WTC11 (cell line): ENCODE data around the gene TMEM59. TPM values are rescaled to one million over a fixed set of nuclear protein-coding genes. Genes with fewer than 3 reads are reported as not detected.

Source experiments
- ATAC-seq: fragments of 200-7000 bp; cut with Tn5 transposase; 2 replicates; pipeline ENCODE4 v1.10.0; 2021; ENCODE audit warnings: mild to moderate bottlenecking, moderate library complexity
- CTCF ChIA-PET: fragments of 300-600 bp; sonication (Branson Sonifier 250); formaldehyde crosslinking; loops from one replicate; lab custom pipeline; 2021; ENCODE audit warnings: antibody characterized with exemption; lab: Charles Lee
- POLR2A ChIA-PET: fragments of 350-600 bp; sonication (Branson Sonifier 250); formaldehyde crosslinking; loops from one replicate; lab custom pipeline; 2021; ENCODE audit warnings: antibody characterized with exemption; lab: Charles Lee
- DNase-seq: peaks from one replicate; pipeline ENCODE4 v3.0.0; 2021; ENCODE audit warnings: low spot score
- H3K27ac Mint-ChIP-seq: 2 replicates; pipeline ENCODE4 v1.8.0; 2021; ENCODE audit warnings: mixed read lengths
- H3K27me3 Mint-ChIP-seq: 2 replicates; pipeline ENCODE4 v1.8.0; 2021; ENCODE audit warnings: low read depth, mild to moderate bottlenecking, moderate library complexity, mixed read lengths
- H3K36me3 Mint-ChIP-seq: 2 replicates; pipeline ENCODE4 v1.8.0; 2021; ENCODE audit warnings: mixed read lengths
- H3K4me1 Mint-ChIP-seq: 2 replicates; pipeline ENCODE4 v1.8.0; 2022; ENCODE audit warnings: mixed read lengths
- H3K4me3 Mint-ChIP-seq: 2 replicates; pipeline ENCODE4 v1.8.0; 2021; ENCODE audit warnings: mild to moderate bottlenecking, moderate library complexity, mixed read lengths
- H3K9me3 Mint-ChIP-seq: 2 replicates; pipeline ENCODE4 v1.8.0; 2021; ENCODE audit warnings: mixed read lengths
- ATF1 ChIP-seq: sonication (generic); formaldehyde crosslinking; IDR thresholded peaks from 2 replicates; pipeline ENCODE4 v1.8.1; 2023; ENCODE audit warnings: mild to moderate bottlenecking, moderate library complexity, missing genetic modification reagents
- FOXK1 ChIP-seq: sonication (generic); formaldehyde crosslinking; IDR thresholded peaks from 2 replicates; pipeline ENCODE4 v1.8.0; 2022; ENCODE audit warnings: mild to moderate bottlenecking, moderate library complexity, missing genetic modification reagents
- FOXP1 ChIP-seq: sonication (generic); formaldehyde crosslinking; IDR thresholded peaks from 2 replicates; pipeline ENCODE4 v1.8.0; 2022; ENCODE audit warnings: missing genetic modification reagents, mild to moderate bottlenecking, moderate library complexity, borderline replicate concordance
- GABPB1 ChIP-seq: sonication (generic); formaldehyde crosslinking; IDR thresholded peaks from 2 replicates; pipeline ENCODE4 v1.8.1; 2023; ENCODE audit warnings: mild to moderate bottlenecking, missing genetic modification reagents
- KAT7 ChIP-seq: sonication (generic); formaldehyde crosslinking; IDR thresholded peaks from 2 replicates; pipeline ENCODE4 v1.8.1; 2023; ENCODE audit warnings: missing genetic modification reagents, mild to moderate bottlenecking, borderline replicate concordance
- NR1H2 ChIP-seq: sonication (generic); formaldehyde crosslinking; IDR thresholded peaks from 2 replicates; pipeline ENCODE4 v1.9.0; 2021; ENCODE audit warnings: mild to moderate bottlenecking, moderate library complexity, missing genetic modification reagents
- NR2C2 ChIP-seq: sonication (generic); formaldehyde crosslinking; IDR thresholded peaks from 2 replicates; pipeline ENCODE4 v1.8.0; 2022; ENCODE audit warnings: mild to moderate bottlenecking, missing genetic modification reagents
- OVOL2 ChIP-seq: fragments of 250-450 bp; sonication (Bioruptor Pico); IDR thresholded peaks from 2 replicates; pipeline ENCODE4 v1.9.0; 2021; ENCODE audit warnings: mild to moderate bottlenecking, borderline replicate concordance
- PRRX2 ChIP-seq: fragments of 250-450 bp; sonication (Bioruptor Pico); IDR thresholded peaks from 2 replicates; pipeline ENCODE4 v1.8.0; 2021; ENCODE audit warnings: mild to moderate bottlenecking
- ZNF121 ChIP-seq: sonication (generic); formaldehyde crosslinking; IDR thresholded peaks from 2 replicates; pipeline ENCODE4 v1.8.0; 2023; ENCODE audit warnings: missing genetic modification reagents
- ZNF317 ChIP-seq: sonication (generic); formaldehyde crosslinking; IDR thresholded peaks from 2 replicates; pipeline ENCODE4 v1.8.1; 2023; ENCODE audit warnings: low read depth, mild to moderate bottlenecking, moderate library complexity, missing genetic modification reagents, borderline replicate concordance
- ZNF396 ChIP-seq: fragments of 250-450 bp; sonication (Bioruptor Pico); IDR thresholded peaks from 2 replicates; pipeline ENCODE4 v1.8.0; 2021; ENCODE audit warnings: mild to moderate bottlenecking, moderate library complexity, borderline replicate concordance
- ZNF416 ChIP-seq: fragments of 250-450 bp; sonication (Bioruptor Pico); IDR thresholded peaks from 2 replicates; pipeline ENCODE4 v1.9.0; 2021; ENCODE audit warnings: mild to moderate bottlenecking, inconsistent platforms
- total RNA-seq: library from RNA; stranded (reverse); gene quantifications from 3 replicates; pipeline ENCODE4 v1.2.3, GENCODE V29; 2021
- TF ChIP-seq, protein P1 (sequence below): sonication (generic); formaldehyde crosslinking; IDR thresholded peaks from 2 replicates; pipeline ENCODE4 v1.8.1; 2023; ENCODE audit warnings: mild to moderate bottlenecking, moderate library complexity, missing genetic modification reagents
- TF ChIP-seq, protein P2 (sequence below): sonication (generic); formaldehyde crosslinking; IDR thresholded peaks from 2 replicates; pipeline ENCODE4 v1.8.0; 2022; ENCODE audit warnings: mild to moderate bottlenecking, missing genetic modification reagents
- TF ChIP-seq, protein P3 (sequence below): sonication (generic); formaldehyde crosslinking; IDR thresholded peaks from 2 replicates; pipeline ENCODE4 v1.8.1; 2022; ENCODE audit warnings: mild to moderate bottlenecking, missing genetic modification reagents, moderate library complexity, borderline replicate concordance
- TF ChIP-seq, protein P4 (sequence below): fragments of 250-450 bp; sonication (Bioruptor Pico); IDR thresholded peaks from 2 replicates; pipeline ENCODE4 v1.9.0; 2021; ENCODE audit warnings: mild to moderate bottlenecking
- TF ChIP-seq, protein P5 (sequence below): sonication (generic); formaldehyde crosslinking; IDR thresholded peaks from 2 replicates; pipeline ENCODE4 v1.8.0; 2022; ENCODE audit warnings: mild to moderate bottlenecking, missing genetic modification reagents
- TF ChIP-seq, protein P6 (sequence below): fragments of 250-450 bp; sonication (Bioruptor Pico); IDR thresholded peaks from 2 replicates; pipeline ENCODE4 v1.9.0; 2021; ENCODE audit warnings: mild to moderate bottlenecking, borderline replicate concordance
- TF ChIP-seq, protein P7 (sequence below): sonication (generic); formaldehyde crosslinking; IDR thresholded peaks from 2 replicates; pipeline ENCODE4 v1.8.0; 2023; ENCODE audit warnings: missing genetic modification reagents

Gene TMEM59
- total RNA-seq, 1 experiment from 2014 or later, result 122 TPM

DNA sequence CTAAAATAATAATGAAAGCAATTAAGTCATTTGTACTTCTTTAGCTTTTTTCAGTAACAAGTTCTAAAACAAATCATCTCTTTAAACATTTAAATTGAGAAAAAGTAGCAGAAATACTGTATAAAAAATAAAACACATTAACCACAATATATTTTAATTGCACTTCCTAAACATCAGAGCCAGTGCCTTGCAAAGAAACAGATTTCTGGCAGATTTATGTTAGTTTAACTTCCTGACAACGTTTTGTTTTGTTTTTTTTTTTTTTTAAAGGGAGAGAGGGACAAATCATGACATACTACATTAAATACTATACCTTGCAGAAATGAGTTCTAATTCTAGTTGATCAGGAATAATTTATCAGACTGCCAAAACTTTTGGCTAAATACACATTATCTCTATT is 11.2 kb downstream of the TMEM59 start (continued):
- TF ChIP-seq ZNF317 (CRISPR knock-in tag) (no peak), FOXK1 (no peak), KAT7 (CRISPR knock-in tag) (no peak), ATF1 (CRISPR knock-in tag) (no peak)
- TF ChIP-seq, protein P1, sequence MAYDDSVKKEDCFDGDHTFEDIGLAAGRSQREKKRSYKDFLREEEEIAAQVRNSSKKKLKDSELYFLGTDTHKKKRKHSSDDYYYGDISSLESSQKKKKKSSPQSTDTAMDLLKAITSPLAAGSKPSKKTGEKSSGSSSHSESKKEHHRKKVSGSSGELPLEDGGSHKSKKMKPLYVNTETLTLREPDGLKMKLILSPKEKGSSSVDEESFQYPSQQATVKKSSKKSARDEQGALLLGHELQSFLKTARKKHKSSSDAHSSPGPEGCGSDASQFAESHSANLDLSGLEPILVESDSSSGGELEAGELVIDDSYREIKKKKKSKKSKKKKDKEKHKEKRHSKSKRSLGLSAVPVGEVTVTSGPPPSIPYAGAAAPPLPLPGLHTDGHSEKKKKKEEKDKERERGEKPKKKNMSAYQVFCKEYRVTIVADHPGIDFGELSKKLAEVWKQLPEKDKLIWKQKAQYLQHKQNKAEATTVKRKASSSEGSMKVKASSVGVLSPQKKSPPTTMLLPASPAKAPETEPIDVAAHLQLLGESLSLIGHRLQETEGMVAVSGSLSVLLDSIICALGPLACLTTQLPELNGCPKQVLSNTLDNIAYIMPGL (CRISPR knock-in tag), result no peak

DNA sequence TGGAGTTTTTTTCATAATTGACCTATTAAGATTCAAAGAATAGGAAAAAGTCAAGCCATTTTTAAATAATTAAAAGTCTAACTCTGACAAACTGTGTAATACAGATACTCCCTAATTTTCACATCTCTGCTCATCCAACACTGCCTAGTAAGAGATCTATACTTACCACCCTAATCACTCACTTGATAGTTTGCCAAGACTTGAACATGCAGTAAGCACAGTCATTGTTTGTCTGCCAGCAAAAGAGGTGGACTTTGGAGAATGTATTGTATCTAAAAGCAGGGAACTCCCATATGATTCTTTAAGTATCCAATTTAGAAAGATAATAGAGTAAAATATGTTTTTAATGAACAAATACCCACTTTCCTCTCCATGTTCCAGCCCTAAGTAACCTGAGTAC is 15.5 kb downstream of the TMEM59 start:
- peaks cover 57% of the 10 kb centered on the region for H3K36me3 Mint-ChIP-seq
- CTCF ChIA-PET, result no interaction called here
- H3K4me3 Mint-ChIP-seq, result no peak overlapping the region
- H3K27ac Mint-ChIP-seq, result no peak overlapping the region
- no peaks in the 10 kb centered on the region for H3K4me1 Mint-ChIP-seq
- DNase-seq, result no peak
- POLR2A ChIA-PET, result no interaction called here
- H3K27me3 Mint-ChIP-seq, result no peaks in the 10 kb centered on the region
- H3K9me3 Mint-ChIP-seq, result no peaks in the 10 kb centered on the region
- TF ChIP-seq, protein P2, sequence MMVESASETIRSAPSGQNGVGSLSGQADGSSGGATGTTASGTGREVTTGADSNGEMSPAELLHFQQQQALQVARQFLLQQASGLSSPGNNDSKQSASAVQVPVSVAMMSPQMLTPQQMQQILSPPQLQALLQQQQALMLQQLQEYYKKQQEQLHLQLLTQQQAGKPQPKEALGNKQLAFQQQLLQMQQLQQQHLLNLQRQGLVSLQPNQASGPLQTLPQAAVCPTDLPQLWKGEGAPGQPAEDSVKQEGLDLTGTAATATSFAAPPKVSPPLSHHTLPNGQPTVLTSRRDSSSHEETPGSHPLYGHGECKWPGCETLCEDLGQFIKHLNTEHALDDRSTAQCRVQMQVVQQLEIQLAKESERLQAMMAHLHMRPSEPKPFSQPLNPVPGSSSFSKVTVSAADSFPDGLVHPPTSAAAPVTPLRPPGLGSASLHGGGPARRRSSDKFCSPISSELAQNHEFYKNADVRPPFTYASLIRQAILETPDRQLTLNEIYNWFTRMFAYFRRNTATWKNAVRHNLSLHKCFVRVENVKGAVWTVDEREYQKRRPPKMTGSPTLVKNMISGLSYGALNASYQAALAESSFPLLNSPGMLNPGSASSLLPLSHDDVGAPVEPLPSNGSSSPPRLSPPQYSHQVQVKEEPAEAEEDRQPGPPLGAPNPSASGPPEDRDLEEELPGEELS (CRISPR knock-in tag), result no peak
- TF ChIP-seq ZNF396 (CRISPR knock-in tag), result no peak
- TF ChIP-seq GABPB1 (CRISPR knock-in tag), result no peak
- no peak for TF ChIP-seq ZNF121 (CRISPR knock-in tag)
- no peak for TF ChIP-seq NR1H2 (CRISPR knock-in tag)
- TF ChIP-seq ZNF416, result no peak
- TF ChIP-seq, protein P3, sequence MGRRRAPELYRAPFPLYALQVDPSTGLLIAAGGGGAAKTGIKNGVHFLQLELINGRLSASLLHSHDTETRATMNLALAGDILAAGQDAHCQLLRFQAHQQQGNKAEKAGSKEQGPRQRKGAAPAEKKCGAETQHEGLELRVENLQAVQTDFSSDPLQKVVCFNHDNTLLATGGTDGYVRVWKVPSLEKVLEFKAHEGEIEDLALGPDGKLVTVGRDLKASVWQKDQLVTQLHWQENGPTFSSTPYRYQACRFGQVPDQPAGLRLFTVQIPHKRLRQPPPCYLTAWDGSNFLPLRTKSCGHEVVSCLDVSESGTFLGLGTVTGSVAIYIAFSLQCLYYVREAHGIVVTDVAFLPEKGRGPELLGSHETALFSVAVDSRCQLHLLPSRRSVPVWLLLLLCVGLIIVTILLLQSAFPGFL, result no peak
- TF ChIP-seq FOXP1 (CRISPR knock-in tag), result no peak
- TF ChIP-seq, protein P4, sequence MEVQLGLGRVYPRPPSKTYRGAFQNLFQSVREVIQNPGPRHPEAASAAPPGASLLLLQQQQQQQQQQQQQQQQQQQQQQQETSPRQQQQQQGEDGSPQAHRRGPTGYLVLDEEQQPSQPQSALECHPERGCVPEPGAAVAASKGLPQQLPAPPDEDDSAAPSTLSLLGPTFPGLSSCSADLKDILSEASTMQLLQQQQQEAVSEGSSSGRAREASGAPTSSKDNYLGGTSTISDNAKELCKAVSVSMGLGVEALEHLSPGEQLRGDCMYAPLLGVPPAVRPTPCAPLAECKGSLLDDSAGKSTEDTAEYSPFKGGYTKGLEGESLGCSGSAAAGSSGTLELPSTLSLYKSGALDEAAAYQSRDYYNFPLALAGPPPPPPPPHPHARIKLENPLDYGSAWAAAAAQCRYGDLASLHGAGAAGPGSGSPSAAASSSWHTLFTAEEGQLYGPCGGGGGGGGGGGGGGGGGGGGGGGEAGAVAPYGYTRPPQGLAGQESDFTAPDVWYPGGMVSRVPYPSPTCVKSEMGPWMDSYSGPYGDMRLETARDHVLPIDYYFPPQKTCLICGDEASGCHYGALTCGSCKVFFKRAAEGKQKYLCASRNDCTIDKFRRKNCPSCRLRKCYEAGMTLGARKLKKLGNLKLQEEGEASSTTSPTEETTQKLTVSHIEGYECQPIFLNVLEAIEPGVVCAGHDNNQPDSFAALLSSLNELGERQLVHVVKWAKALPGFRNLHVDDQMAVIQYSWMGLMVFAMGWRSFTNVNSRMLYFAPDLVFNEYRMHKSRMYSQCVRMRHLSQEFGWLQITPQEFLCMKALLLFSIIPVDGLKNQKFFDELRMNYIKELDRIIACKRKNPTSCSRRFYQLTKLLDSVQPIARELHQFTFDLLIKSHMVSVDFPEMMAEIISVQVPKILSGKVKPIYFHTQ (CRISPR knock-in tag), result no peak
- TF ChIP-seq, protein P5, sequence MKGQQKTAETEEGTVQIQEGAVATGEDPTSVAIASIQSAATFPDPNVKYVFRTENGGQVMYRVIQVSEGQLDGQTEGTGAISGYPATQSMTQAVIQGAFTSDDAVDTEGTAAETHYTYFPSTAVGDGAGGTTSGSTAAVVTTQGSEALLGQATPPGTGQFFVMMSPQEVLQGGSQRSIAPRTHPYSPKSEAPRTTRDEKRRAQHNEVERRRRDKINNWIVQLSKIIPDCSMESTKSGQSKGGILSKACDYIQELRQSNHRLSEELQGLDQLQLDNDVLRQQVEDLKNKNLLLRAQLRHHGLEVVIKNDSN (CRISPR knock-in tag), result no peak
- TF ChIP-seq ZNF317 (CRISPR knock-in tag), result no peak
- no peak for TF ChIP-seq OVOL2 (CRISPR knock-in tag)
- no peak for TF ChIP-seq NR2C2
- TF ChIP-seq, protein P6, sequence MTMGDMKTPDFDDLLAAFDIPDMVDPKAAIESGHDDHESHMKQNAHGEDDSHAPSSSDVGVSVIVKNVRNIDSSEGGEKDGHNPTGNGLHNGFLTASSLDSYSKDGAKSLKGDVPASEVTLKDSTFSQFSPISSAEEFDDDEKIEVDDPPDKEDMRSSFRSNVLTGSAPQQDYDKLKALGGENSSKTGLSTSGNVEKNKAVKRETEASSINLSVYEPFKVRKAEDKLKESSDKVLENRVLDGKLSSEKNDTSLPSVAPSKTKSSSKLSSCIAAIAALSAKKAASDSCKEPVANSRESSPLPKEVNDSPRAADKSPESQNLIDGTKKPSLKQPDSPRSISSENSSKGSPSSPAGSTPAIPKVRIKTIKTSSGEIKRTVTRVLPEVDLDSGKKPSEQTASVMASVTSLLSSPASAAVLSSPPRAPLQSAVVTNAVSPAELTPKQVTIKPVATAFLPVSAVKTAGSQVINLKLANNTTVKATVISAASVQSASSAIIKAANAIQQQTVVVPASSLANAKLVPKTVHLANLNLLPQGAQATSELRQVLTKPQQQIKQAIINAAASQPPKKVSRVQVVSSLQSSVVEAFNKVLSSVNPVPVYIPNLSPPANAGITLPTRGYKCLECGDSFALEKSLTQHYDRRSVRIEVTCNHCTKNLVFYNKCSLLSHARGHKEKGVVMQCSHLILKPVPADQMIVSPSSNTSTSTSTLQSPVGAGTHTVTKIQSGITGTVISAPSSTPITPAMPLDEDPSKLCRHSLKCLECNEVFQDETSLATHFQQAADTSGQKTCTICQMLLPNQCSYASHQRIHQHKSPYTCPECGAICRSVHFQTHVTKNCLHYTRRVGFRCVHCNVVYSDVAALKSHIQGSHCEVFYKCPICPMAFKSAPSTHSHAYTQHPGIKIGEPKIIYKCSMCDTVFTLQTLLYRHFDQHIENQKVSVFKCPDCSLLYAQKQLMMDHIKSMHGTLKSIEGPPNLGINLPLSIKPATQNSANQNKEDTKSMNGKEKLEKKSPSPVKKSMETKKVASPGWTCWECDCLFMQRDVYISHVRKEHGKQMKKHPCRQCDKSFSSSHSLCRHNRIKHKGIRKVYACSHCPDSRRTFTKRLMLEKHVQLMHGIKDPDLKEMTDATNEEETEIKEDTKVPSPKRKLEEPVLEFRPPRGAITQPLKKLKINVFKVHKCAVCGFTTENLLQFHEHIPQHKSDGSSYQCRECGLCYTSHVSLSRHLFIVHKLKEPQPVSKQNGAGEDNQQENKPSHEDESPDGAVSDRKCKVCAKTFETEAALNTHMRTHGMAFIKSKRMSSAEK, result no peak
- TF ChIP-seq, protein P7, sequence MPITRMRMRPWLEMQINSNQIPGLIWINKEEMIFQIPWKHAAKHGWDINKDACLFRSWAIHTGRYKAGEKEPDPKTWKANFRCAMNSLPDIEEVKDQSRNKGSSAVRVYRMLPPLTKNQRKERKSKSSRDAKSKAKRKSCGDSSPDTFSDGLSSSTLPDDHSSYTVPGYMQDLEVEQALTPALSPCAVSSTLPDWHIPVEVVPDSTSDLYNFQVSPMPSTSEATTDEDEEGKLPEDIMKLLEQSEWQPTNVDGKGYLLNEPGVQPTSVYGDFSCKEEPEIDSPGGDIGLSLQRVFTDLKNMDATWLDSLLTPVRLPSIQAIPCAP (CRISPR knock-in tag), result no peak
- TF ChIP-seq FOXK1, result no peak
- no peak for TF ChIP-seq PRRX2 (CRISPR knock-in tag)
- no peak for ATAC-seq
